Activated naive CD4-positive, alpha-beta T cell treated with anti-CD3 and anti-CD28 coated beads, Interleukin-2, amount 50 U/mL, for 72 hours (primary cell): ENCODE measurements around the gene AGBL3. TPM values are rescaled to one million over a fixed set of nuclear protein-coding genes. Genes with fewer than 3 reads are reported as not detected.
"Not testable (repeated sequence)": the region's sequence is repeated elsewhere in the genome, so short reads cannot be mapped to it uniquely, and the experiment has no call there.

Experiments
- ATAC-seq, 2 donors: fragments of 150-1000 bp; cut with Tn5 transposase; 2 replicates each; pipeline ENCODE4 v1.10.0; 2021; ENCODE audit warnings: mild to moderate bottlenecking in 2 of 2, moderate library complexity in 2 of 2
- DNase-seq, 2 donors: peaks; one replicate each; pipeline ENCODE4 v3.0.0; 2021 to 2022; ENCODE audit warnings: low spot score in 2 of 2
- H3K27ac Mint-ChIP-seq, 2 donors: one replicate each; pipeline ENCODE4 v1.8.0; 2022; ENCODE audit warnings: mild to moderate bottlenecking in 2 of 2, mixed read lengths in 2 of 2
- H3K36me3 Mint-ChIP-seq, 2 donors: one replicate each; pipeline ENCODE4 v1.8.0; 2022; ENCODE audit warnings: mixed read lengths in 2 of 2
- H3K9me3 Mint-ChIP-seq, 2 donors: one replicate each; pipeline ENCODE4 v1.8.0; 2022; ENCODE audit warnings: mixed read lengths in 2 of 2
- total RNA-seq, 2 donors: library from RNA; stranded (reverse); gene quantifications; one replicate each; pipeline ENCODE4 v1.2.3, GENCODE V29; 2022

AGBL3 gene
- total RNA-seq, 2 donors from 2014 or later = 2.3 to 2.4 TPM

- Mint-ChIP-seq H3K27ac (no peak overlapping the region), H3K36me3 (peaks cover 0 to 11% of the 10 kb centered on the region in 2 donors), H3K9me3 (peaks cover 0 to 8% of the 10 kb centered on the region in 2 donors)
- ATAC-seq = no peak
- no peak for DNase-seq
These were observed 108.3 kb downstream of the AGBL3 start for GRCh38 chr7:135094472-135095237.

GRCh38 chr7:135095450-135095849 lies 109.1 kb downstream of the AGBL3 start:
- Mint-ChIP-seq H3K9me3 (peaks cover 0 to 8% of the 10 kb centered on the region in 2 donors), H3K36me3 (peaks cover 0 to 9% of the 10 kb centered on the region in 2 donors), H3K27ac (no peak overlapping the region)
- ATAC-seq (no peak), DNase-seq (no peak)

GRCh38 chr7:135098391-135098790 lies 112.1 kb downstream of the AGBL3 start:
- no peak for ATAC-seq
- no peak for DNase-seq
- H3K9me3 Mint-ChIP-seq = peaks cover 5 to 11% of the 10 kb centered on the region in 2 donors
- H3K27ac Mint-ChIP-seq = no peak overlapping the region
- H3K36me3 Mint-ChIP-seq = no peaks in the 10 kb centered on the region

GRCh38 chr7:135100856-135101255 lies 114.5 kb downstream of the AGBL3 start:
- Mint-ChIP-seq H3K9me3 (peaks cover 5 to 11% of the 10 kb centered on the region in 2 donors), H3K36me3 (no peaks in the 10 kb centered on the region), H3K27ac (no peak overlapping the region)
- no peak for DNase-seq
- no peak for ATAC-seq

GRCh38 chr7:135102372-135102771 lies 116.1 kb downstream of the AGBL3 start:
- DNase-seq (no peak), ATAC-seq (peak; percentile 54 to 91)
- H3K9me3 Mint-ChIP-seq = peaks cover 6 to 12% of the 10 kb centered on the region in 2 donors
- no peak overlapping the region for H3K27ac Mint-ChIP-seq
- H3K36me3 Mint-ChIP-seq = peaks cover 3 to 5% of the 10 kb centered on the region in 2 donors

GRCh38 chr7:135109562-135109961 lies 123.3 kb downstream of the AGBL3 start:
- H3K36me3 Mint-ChIP-seq = peaks cover 7 to 14% of the 10 kb centered on the region in 2 donors
- ATAC-seq (no peak), DNase-seq (no peak)
- no peak overlapping the region for H3K27ac Mint-ChIP-seq
- H3K9me3 Mint-ChIP-seq = peaks cover 8 to 16% of the 10 kb centered on the region in 2 donors

- H3K9me3 Mint-ChIP-seq = peaks cover 10 to 20% of the 10 kb centered on the region in 2 donors
- no peak for ATAC-seq
- peaks cover 7 to 17% of the 10 kb centered on the region in 2 donors for H3K36me3 Mint-ChIP-seq
- no peak for DNase-seq
- no peak overlapping the region for H3K27ac Mint-ChIP-seq
These were observed 123.7 kb downstream of the AGBL3 start for GRCh38 chr7:135109976-135110375.

- ATAC-seq = no peak
- peaks cover 10 to 21% of the 10 kb centered on the region in 2 donors for H3K9me3 Mint-ChIP-seq
- no peak for DNase-seq
- H3K27ac Mint-ChIP-seq = no peak overlapping the region
- H3K36me3 Mint-ChIP-seq = peaks cover 7 to 17% of the 10 kb centered on the region in 2 donors
These were observed 125.1 kb downstream of the AGBL3 start for GRCh38 chr7:135111379-135111778.

- peaks cover 9 to 19% of the 10 kb centered on the region in 2 donors for H3K36me3 Mint-ChIP-seq
- no peak for ATAC-seq
- H3K27ac Mint-ChIP-seq = peak overlapping the region in 1 of 2 donors; percentile 40
- no peak for DNase-seq
- H3K9me3 Mint-ChIP-seq = peaks cover 5% of the 10 kb centered on the region in 2 donors
These were observed 128.3 kb downstream of the AGBL3 start for GRCh38 chr7:135114622-135115021.

- Mint-ChIP-seq H3K27ac (no peak overlapping the region), H3K36me3 (peaks cover 22 to 30% of the 10 kb centered on the region in 2 donors), H3K9me3 (peaks cover 11 to 15% of the 10 kb centered on the region in 2 donors)
- no peak for DNase-seq
- ATAC-seq = no peak
These were observed 130.8 kb downstream of the AGBL3 start for GRCh38 chr7:135117096-135117495.

- Mint-ChIP-seq H3K27ac (no peak overlapping the region), H3K9me3 (peaks cover 13 to 25% of the 10 kb centered on the region in 2 donors), H3K36me3 (peaks cover 29 to 48% of the 10 kb centered on the region in 2 donors)
- ATAC-seq = no peak
- no peak for DNase-seq
These were observed 135.6 kb downstream of the AGBL3 start for GRCh38 chr7:135121868-135122267.

GRCh38 chr7:135124631-135125030 lies 138.3 kb downstream of the AGBL3 start:
- DNase-seq, H3K27ac Mint-ChIP-seq, ATAC-seq: not testable (repeated sequence)
- Mint-ChIP-seq H3K9me3 (peaks cover 13 to 25% of the 10 kb centered on the region in 2 donors), H3K36me3 (peaks cover 20 to 37% of the 10 kb centered on the region in 2 donors)

- Mint-ChIP-seq H3K36me3 (peaks cover 15 to 29% of the 10 kb centered on the region in 2 donors), H3K27ac (no peak overlapping the region), H3K9me3 (peaks cover 11 to 20% of the 10 kb centered on the region in 2 donors)
- DNase-seq (no peak), ATAC-seq (no peak)
These were observed 142.6 kb downstream of the AGBL3 start for GRCh38 chr7:135128931-135129330.

GRCh38 chr7:135129579-135129978 lies 143.3 kb downstream of the AGBL3 start:
- Mint-ChIP-seq H3K36me3 (peaks cover 15 to 23% of the 10 kb centered on the region in 2 donors), H3K27ac (no peak overlapping the region), H3K9me3 (peaks cover 7 to 17% of the 10 kb centered on the region in 2 donors)
- no peak for ATAC-seq
- no peak for DNase-seq

GRCh38 chr7:135143885-135144668 lies 157.8 kb downstream of the AGBL3 start:
- H3K36me3 Mint-ChIP-seq = peaks cover 11 to 14% of the 10 kb centered on the region in 2 donors
- DNase-seq (no peak), ATAC-seq (no peak)
- H3K9me3 Mint-ChIP-seq = peaks cover 0 to 4% of the 10 kb centered on the region in 2 donors
- no peak overlapping the region for H3K27ac Mint-ChIP-seq

- Mint-ChIP-seq H3K27ac (peak overlapping the region; percentile 92 to 94), H3K9me3 (peaks cover 0 to 9% of the 10 kb centered on the region in 2 donors), H3K36me3 (peaks cover 20 to 29% of the 10 kb centered on the region in 2 donors)
- DNase-seq (no peak), ATAC-seq (peak; percentile 17 to 52)
These were observed 161.1 kb downstream of the AGBL3 start for GRCh38 chr7:135147341-135147898.
